ENCODE data around the gene WDR46. TPM values are rescaled to one million over a fixed set of nuclear protein-coding genes. Genes with fewer than 3 reads are reported as not detected.
A peak's percentile ranks its signal among the peaks of the same experiment; 100 is the strongest.

Gene WDR46
- total and polyA plus RNA-seq, 2 of the 8 experiments (the other 6 are each of a cell fraction or from before 2014, with no cell fraction given), result 69.7 to 91.0 TPM

DNA sequence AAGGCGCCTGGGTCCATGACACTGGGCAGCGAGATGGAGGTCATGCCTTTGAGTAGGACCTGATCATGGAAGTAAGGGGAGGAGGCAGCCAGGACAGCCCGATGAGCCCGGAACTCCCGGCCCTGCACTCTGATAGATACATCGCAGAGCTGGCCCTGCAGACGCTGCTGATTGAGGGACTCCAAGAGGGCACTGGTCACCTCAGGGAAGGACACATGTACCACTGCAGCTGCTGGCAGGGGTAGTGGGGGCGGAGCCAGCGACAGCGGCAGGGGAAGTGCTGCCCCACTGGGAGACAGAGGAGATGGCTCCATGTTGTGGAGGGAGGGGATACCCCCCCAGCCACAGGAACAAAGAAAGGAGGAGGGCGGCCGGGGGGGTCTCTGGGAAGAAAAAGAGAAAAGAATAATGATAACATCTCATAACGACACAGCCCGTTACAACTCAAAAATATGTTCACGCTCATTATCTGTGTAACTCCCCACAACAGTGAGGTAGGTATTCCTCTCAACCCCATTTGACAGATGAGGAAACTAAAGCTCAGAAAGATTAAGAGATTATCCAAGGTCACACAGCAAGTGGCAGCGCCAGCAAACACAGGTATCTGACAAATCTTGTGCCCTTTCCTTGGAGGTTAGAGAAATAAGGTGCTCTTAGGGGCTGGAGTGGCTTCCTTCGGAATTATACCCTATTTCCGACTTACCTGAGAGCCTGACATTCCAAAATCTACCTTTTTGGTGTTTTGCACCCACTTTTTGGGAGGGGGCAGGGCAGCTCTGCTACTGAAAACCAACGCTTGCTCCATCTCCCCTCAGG is 27.8 kb upstream of the WDR46 start:
- Histone ChIP-seq H2BK15ac (ENCODE audit: low read length) (no peak overlapping the region), H3K4me3 (ENCODE audit: extremely low read depth in 1 of 4, insufficient read depth in 2 of 4, low read depth in 3 of 4, low read length in 4 of 4) (peak overlapping the region; percentile 49 to 82 (median 64)), H3K23ac (ENCODE audit: insufficient read length) (no peak overlapping the region), H3K36me3 (ENCODE audit: control insufficient read depth in 2 of 4, insufficient read depth in 4 of 4, low read length in 3 of 4) (peaks cover 10 to 31% (median 21%) of the 10 kb centered on the region in 4 experiments; a peak in 7 of 8 replicates), H2BK5ac (ENCODE audit: low read depth, low read length) (no peak overlapping the region), H2BK120ac (replicated peaks; ENCODE audit: low read depth, low read length) (no peak overlapping the region), H2BK12ac (ENCODE audit: low read depth, low read length) (no peak overlapping the region), H3K4ac (replicated peaks; ENCODE audit: insufficient read length, low read depth, low read length) (no peak overlapping the region), H3K4me2 (ENCODE audit: insufficient read depth in 1 of 2, low read depth in 2 of 2, low read length in 2 of 2) (peak overlapping the region; percentile 65 to 66), H4K8ac (ENCODE audit: extremely low read depth, insufficient read depth, low read length) (no peak overlapping the region), H3K79me1 (ENCODE audit: low read depth, low read length) (peaks cover 7% of the 10 kb centered on the region; the same call in 1 of the 2 replicates), H3K27ac (ENCODE audit: low read depth, low read length) (no peak overlapping the region), H3K9me3 (ENCODE audit: insufficient read depth in 2 of 2, low read depth in 1 of 2, low read length in 1 of 2) (no peaks in the 10 kb centered on the region; a peak in 1 of 4 replicates), H4K20me1 (replicated peaks in 1 of 2; ENCODE audit: control insufficient read depth in 1 of 2, insufficient read depth in 2 of 2, low read length in 2 of 2) (peaks cover 2 to 5% of the 10 kb centered on the region in 2 experiments), H3K4me1 (replicated peaks in 1 of 4; ENCODE audit: control insufficient read depth in 3 of 4, insufficient read depth in 4 of 4, low read length in 3 of 4) (peaks cover 0 to 35% (median 23%) of the 10 kb centered on the region in 4 experiments; a peak in 6 of 7 replicates), H2AFZ (ENCODE audit: low read length) (no peak overlapping the region), H3K9ac (replicated peaks in 1 of 4; ENCODE audit: extremely low read depth in 1 of 4, low read depth in 3 of 4, low read length in 3 of 4) (no peak overlapping the region), H3K79me2 (ENCODE audit: control insufficient read depth in 1 of 2, insufficient read depth in 2 of 2, low read length in 2 of 2) (peaks cover 0 to 25% of the 10 kb centered on the region in 2 experiments; a peak in 2 of 4 replicates), H4K91ac (replicated peaks; ENCODE audit: insufficient read length, low read length) (no peak overlapping the region), H2AK5ac (ENCODE audit: low read depth, low read length) (no peak overlapping the region), H3K18ac (ENCODE audit: extremely low read depth, low read length) (no peak overlapping the region), H3K14ac (ENCODE audit: insufficient read length) (no peak overlapping the region), H4K5ac (ENCODE audit: insufficient read length, low read depth, low read length) (no peak overlapping the region), H3K23me2 (ENCODE audit: low read depth, low read length) (peaks cover 31% of the 10 kb centered on the region), H2BK20ac (ENCODE audit: low read length) (no peak overlapping the region), H3K56ac (replicated peaks; ENCODE audit: insufficient read length, low read depth, low read length) (no peak overlapping the region), H3K27me3 (replicated peaks in 1 of 4; ENCODE audit: control insufficient read depth in 3 of 4, extremely low read depth in 1 of 4, insufficient read depth in 3 of 4, low read length in 3 of 4) (no peaks in the 10 kb centered on the region)
- POLR2A ChIA-PET (ENCODE audit: partially characterized antibody), result interaction anchor here (0.6 to 3.5 kb wide), 10 partner anchors 19 to 425 kb away, joined by 3 to 25 read pairs (median 6); partner anchors contain the start of genes B3GALT4, RGL2, RPS18 and VPS52
- DNase-seq (ENCODE audit: low read depth in 1 of 2, low spot score in 2 of 2) (peak in 1 of 2 experiments; percentile 56), FAIRE-seq (no peak)
- TF ChIP-seq NANOG (IDR thresholded peaks at IDR 0.05; ENCODE audit: insufficient read depth, low read depth, low read length, poor library complexity, severe bottlenecking) (no peak), SIN3A (conservative IDR thresholded peaks at IDR 0.05 in 1 of 2, IDR thresholded peaks at IDR 0.05 in 1 of 2; ENCODE audit: low read depth in 1 of 2, low read length in 2 of 2) (0 out of 4 replicates have a peak, but pooled peaks of 1 of the 2 experiments have one; percentile 5)
- CTCF ChIA-PET (ENCODE audit: partially characterized antibody), result interaction anchor here (0.6 to 2.7 kb wide), 7 partner anchors 12 to 541 kb away, joined by 3 to 8 read pairs (median 3); partner anchors contain the start of gene RGL2
- WGBS, 2 experiments (ENCODE audit: extremely low coverage in 1 of 2, insufficient coverage in 1 of 2, insufficient read length in 1 of 2, insufficient replicate concordance in 2 of 2, low coverage in 1 of 2, low lambda C conversion rate in 2 of 2, missing lambda C conversion rate in 1 of 2), result 66% methylated on average over 19 of the region's 19 CpGs; no CpG with 5 or more reads in 1 of the 2 experiments
